ENCODE measurements around the gene CHST7. TPM values are rescaled to one million over a fixed set of nuclear protein-coding genes. Genes with fewer than 3 reads are reported as not detected.

CHST7 gene
- total and polyA plus RNA-seq, 2 of the 4 experiments (the other 2 are of a cell fraction): 2.9 to 4.8 TPM

GRCh38 chrX:46567388-46567787, 6.2 kb upstream of the CHST7 start:
- no peaks in the 10 kb centered on the region for H3K79me1 ChIP-seq (ENCODE audit: low read depth in 1 of 2, low read length in 2 of 2)
- ChIA-PET CTCF (no interaction called here), POLR2A (ENCODE audit: unreplicated experiment) (interaction anchor here (0.6 kb wide), 1 partner anchor 131 kb away, joined by 5 read pairs; no protein-coding TSS in a partner anchor)
- H3K23ac ChIP-seq (ENCODE audit: low read depth, low read length): no peak overlapping the region
- ATAC-seq (ENCODE audit: low read depth) (no peak), DNase-seq (no peak)
- H3K27me3 ChIP-seq (ENCODE audit: control insufficient read depth, insufficient read depth, low read length): no peaks in the 10 kb centered on the region
- H2BK5ac ChIP-seq (ENCODE audit: low read depth, low read length, poor library complexity, severe bottlenecking): no peak overlapping the region
- H3K27ac ChIP-seq (ENCODE audit: insufficient read depth, low read length): no peak overlapping the region
- no peak overlapping the region for H2BK20ac ChIP-seq (ENCODE audit: low read depth, low read length)
- no peak overlapping the region for H2AK9ac ChIP-seq (replicated peaks; ENCODE audit: low read depth, low read length, poor library complexity)
- in situ Hi-C loops (cut with MboI; ENCODE audit: low sequenced_read_pairs) (no loop called here), intact Hi-C loops (cut with micrococcal nuclease) (no loop called here), dilution Hi-C loops (cut with HindIII; ENCODE audit: low sequenced_read_pairs, unreplicated experiment) (no loop called here)
- H3K14ac ChIP-seq (replicated peaks; ENCODE audit: low read depth, low read length): no peak overlapping the region
- no peaks in the 10 kb centered on the region for H3K4me1 ChIP-seq (ENCODE audit: control insufficient read depth, insufficient read depth, low read length)
- no peak overlapping the region for H4K91ac ChIP-seq (ENCODE audit: insufficient read depth, low read depth, low read length)
- BruUV-seq (replicated peaks): no TSS peak
- H4K5ac ChIP-seq (ENCODE audit: low read depth, low read length): no peak overlapping the region
- no peak overlapping the region for H3K9ac ChIP-seq (ENCODE audit: low read depth, low read length)
- TF ChIP-seq BHLHE40 (IDR thresholded peaks at IDR 0.05; ENCODE audit: low read depth, low read length) (no peak), CHD1 (IDR thresholded peaks at IDR 0.05; ENCODE audit: low read depth, low read length) (no peak), RAD21 (IDR thresholded peaks at IDR 0.05; ENCODE audit: low read length) (no peak), CEBPB (IDR thresholded peaks at IDR 0.05; ENCODE audit: low read depth, low read length) (no peak), SMC3 (IDR thresholded peaks at IDR 0.05; ENCODE audit: low read depth, low read length) (no peak), POLR2A (IDR thresholded peaks at IDR 0.05; ENCODE audit: low read depth, low read length) (no peak), MAFK (IDR thresholded peaks at IDR 0.05; ENCODE audit: low read depth, low read length) (no peak), ELK1 (IDR thresholded peaks at IDR 0.05; ENCODE audit: borderline replicate concordance, low read depth, low read length) (no peak), FOS (IDR thresholded peaks at IDR 0.05; ENCODE audit: low read depth, low read length) (no peak), MXI1 (IDR thresholded peaks at IDR 0.05; ENCODE audit: borderline replicate concordance, low read depth, low read length) (no peak), NFE2L2 (IDR thresholded peaks at IDR 0.05; ENCODE audit: low read depth, low read length) (no peak), RFX5 (IDR thresholded peaks at IDR 0.05; ENCODE audit: low read depth, low read length) (no peak), MAZ (IDR thresholded peaks at IDR 0.05; ENCODE audit: borderline replicate concordance, low read depth, low read length) (no peak), RCOR1 (IDR thresholded peaks at IDR 0.05; ENCODE audit: insufficient replicate concordance, low read length) (no peak)
- TF ChIP-seq, protein P1, sequence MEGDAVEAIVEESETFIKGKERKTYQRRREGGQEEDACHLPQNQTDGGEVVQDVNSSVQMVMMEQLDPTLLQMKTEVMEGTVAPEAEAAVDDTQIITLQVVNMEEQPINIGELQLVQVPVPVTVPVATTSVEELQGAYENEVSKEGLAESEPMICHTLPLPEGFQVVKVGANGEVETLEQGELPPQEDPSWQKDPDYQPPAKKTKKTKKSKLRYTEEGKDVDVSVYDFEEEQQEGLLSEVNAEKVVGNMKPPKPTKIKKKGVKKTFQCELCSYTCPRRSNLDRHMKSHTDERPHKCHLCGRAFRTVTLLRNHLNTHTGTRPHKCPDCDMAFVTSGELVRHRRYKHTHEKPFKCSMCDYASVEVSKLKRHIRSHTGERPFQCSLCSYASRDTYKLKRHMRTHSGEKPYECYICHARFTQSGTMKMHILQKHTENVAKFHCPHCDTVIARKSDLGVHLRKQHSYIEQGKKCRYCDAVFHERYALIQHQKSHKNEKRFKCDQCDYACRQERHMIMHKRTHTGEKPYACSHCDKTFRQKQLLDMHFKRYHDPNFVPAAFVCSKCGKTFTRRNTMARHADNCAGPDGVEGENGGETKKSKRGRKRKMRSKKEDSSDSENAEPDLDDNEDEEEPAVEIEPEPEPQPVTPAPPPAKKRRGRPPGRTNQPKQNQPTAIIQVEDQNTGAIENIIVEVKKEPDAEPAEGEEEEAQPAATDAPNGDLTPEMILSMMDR (conservative IDR thresholded peaks at IDR 0.05; ENCODE audit: low read depth, low read length): no peak
- TF ChIP-seq, protein P2, sequence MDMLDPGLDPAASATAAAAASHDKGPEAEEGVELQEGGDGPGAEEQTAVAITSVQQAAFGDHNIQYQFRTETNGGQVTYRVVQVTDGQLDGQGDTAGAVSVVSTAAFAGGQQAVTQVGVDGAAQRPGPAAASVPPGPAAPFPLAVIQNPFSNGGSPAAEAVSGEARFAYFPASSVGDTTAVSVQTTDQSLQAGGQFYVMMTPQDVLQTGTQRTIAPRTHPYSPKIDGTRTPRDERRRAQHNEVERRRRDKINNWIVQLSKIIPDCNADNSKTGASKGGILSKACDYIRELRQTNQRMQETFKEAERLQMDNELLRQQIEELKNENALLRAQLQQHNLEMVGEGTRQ (IDR thresholded peaks at IDR 0.05; ENCODE audit: low read depth, low read length): no peak
- no peak overlapping the region for H2AK5ac ChIP-seq (ENCODE audit: low read depth, low read length)
- H2BK120ac ChIP-seq (ENCODE audit: low read depth, low read length): no peak overlapping the region
- H3K4me2 ChIP-seq (ENCODE audit: low read depth, low read length): no peak overlapping the region
- H3K36me3 ChIP-seq (ENCODE audit: control insufficient read depth, insufficient read depth, low read length): no peaks in the 10 kb centered on the region
- H3K4ac ChIP-seq (ENCODE audit: low read depth, low read length): no peak overlapping the region
- no peak overlapping the region for H3K56ac ChIP-seq (ENCODE audit: extremely low read depth, insufficient read depth, low read length)
- H2BK15ac ChIP-seq (ENCODE audit: low read depth, low read length): no peak overlapping the region
- no peak overlapping the region for H3K4me3 ChIP-seq (ENCODE audit: insufficient read depth, low read depth, low read length)
- no peaks in the 10 kb centered on the region for H3K9me3 ChIP-seq (ENCODE audit: control insufficient read depth, insufficient read depth, low read length)
- H3K9me1 ChIP-seq (ENCODE audit: insufficient read depth, low read length): no peaks in the 10 kb centered on the region
- no peak overlapping the region for H2AFZ ChIP-seq (replicated peaks; ENCODE audit: low read length, poor library complexity)
- H4K20me1 ChIP-seq (ENCODE audit: insufficient read depth, low read length): no peaks in the 10 kb centered on the region
- H4K8ac ChIP-seq (ENCODE audit: low read depth in 2 of 2, low read length in 2 of 2): no peak overlapping the region
- H3K18ac ChIP-seq (ENCODE audit: low read depth, low read length): no peak overlapping the region
